Stomach smooth muscle (tissue), 2 donors: ENCODE results near the gene SEMA3G.
A peak's percentile ranks its signal among the peaks of the same experiment; 100 is the strongest.

Experiments used
- H3K27ac ChIP-seq: one replicate; pipeline ENCODE4 v1.7.0; 2013; ENCODE audit warnings: mild to moderate bottlenecking, low read length, inconsistent platforms
- H3K27me3 ChIP-seq, 2 donors: one replicate each; pipeline ENCODE4 v1.7.0; 2013; ENCODE audit warnings: low read length in 2 of 2; ENCODE audit not compliant: insufficient read depth in 2 of 2, control insufficient read depth in 1 of 2
- H3K36me3 ChIP-seq, 2 donors: one replicate each; pipeline ENCODE4 v1.7.0; 2013; ENCODE audit warnings: low read length in 2 of 2; ENCODE audit not compliant: control insufficient read depth in 2 of 2, insufficient read depth in 2 of 2
- H3K4me1 ChIP-seq: one replicate; pipeline ENCODE4 v1.7.0; 2013; ENCODE audit warnings: low read length; ENCODE audit not compliant: control insufficient read depth, insufficient read depth
- H3K4me3 ChIP-seq, 2 donors: one replicate each; pipeline ENCODE4 v1.7.0; 2013; ENCODE audit warnings: low read length in 2 of 2
- H3K9ac ChIP-seq, 2 donors: one replicate each; pipeline ENCODE4 v1.7.0; 2013; ENCODE audit warnings: low read length in 2 of 2, mild to moderate bottlenecking in 1 of 2
- H3K9me3 ChIP-seq, 2 donors: one replicate each; pipeline ENCODE4 v1.7.0; 2013; ENCODE audit warnings: low read length in 2 of 2; ENCODE audit not compliant: control insufficient read depth in 2 of 2
- donor health status: healthy.
- donor health status: Pancreatic carcinoma.

Gene SEMA3G

DNA sequence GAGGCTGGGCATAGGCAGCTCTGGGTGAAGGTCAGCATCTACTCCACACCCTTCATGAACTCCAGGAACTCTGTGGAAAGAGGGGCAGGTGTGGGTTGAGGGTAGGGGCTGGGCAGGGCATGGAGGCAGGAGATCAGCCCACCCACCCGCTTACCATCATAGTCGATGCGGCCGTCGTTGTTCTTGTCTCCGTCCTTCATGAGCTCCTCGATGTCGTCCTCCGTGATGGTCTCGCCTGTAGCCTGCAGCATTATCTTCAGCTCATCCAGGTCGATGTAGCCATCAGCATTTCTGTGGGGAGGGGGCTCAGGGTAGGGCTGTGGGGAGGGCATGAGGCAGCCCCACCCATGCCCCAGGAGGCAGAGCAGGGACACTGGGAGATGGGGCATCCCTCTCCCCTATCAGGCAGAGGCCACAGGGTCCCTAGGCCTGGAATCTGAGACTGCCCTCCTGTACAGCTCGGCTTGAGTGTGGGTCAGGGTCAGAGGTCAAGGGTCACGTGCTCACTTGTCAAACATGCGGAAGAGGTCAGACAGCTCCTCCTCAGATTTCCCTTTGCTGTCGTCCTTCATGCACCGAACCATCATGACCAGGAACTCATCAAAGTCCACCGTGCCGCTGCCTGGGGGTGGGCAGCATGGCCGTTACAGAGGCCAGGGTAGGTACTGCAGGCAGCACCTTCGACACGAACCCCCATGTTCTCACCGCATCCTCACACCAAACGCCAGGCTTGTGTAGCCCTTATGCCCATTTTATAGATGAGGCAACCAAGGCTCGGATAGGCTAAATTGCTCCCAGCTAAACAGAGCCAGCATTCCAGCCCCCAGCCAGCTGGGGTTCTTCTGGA lies 6.6 kb upstream of the SEMA3G start:
- H3K4me1 ChIP-seq = peaks cover 23% of the 10 kb centered on the region
- no peak overlapping the region for H3K9ac ChIP-seq

GRCh38 chr3:52450489-52451236 lies 5.8 kb upstream of the SEMA3G start:
- H3K36me3 ChIP-seq = no peaks in the 10 kb centered on the region
- no peaks in the 10 kb centered on the region for H3K27me3 ChIP-seq
- no peak overlapping the region for H3K9ac ChIP-seq
- no peak overlapping the region for H3K4me3 ChIP-seq
- no peak overlapping the region for H3K27ac ChIP-seq
- H3K4me1 ChIP-seq = peaks cover 17% of the 10 kb centered on the region
- no peaks in the 10 kb centered on the region for H3K9me3 ChIP-seq

More for the DNA sequence above, 6.6 kb upstream of the SEMA3G start:
- no peak overlapping the region for H3K27ac ChIP-seq
- H3K27me3 ChIP-seq = no peaks in the 10 kb centered on the region
- H3K36me3 ChIP-seq = no peaks in the 10 kb centered on the region
- H3K9me3 ChIP-seq = no peaks in the 10 kb centered on the region
- no peak overlapping the region for H3K4me3 ChIP-seq

- H3K36me3 ChIP-seq = no peaks in the 10 kb centered on the region
- H3K27ac ChIP-seq = no peak overlapping the region
- no peaks in the 10 kb centered on the region for H3K9me3 ChIP-seq
- H3K27me3 ChIP-seq = no peaks in the 10 kb centered on the region
- no peak overlapping the region for H3K4me3 ChIP-seq
- H3K4me1 ChIP-seq = peaks cover 10% of the 10 kb centered on the region
- H3K9ac ChIP-seq = no peak overlapping the region
Measured at GRCh38 chr3:52447512-52448355, 2.8 kb upstream of the SEMA3G start.

- H3K9ac ChIP-seq = no peak overlapping the region
- no peaks in the 10 kb centered on the region for H3K9me3 ChIP-seq
- H3K36me3 ChIP-seq = no peaks in the 10 kb centered on the region
- no peaks in the 10 kb centered on the region for H3K27me3 ChIP-seq
- H3K27ac ChIP-seq = no peak overlapping the region
- H3K4me3 ChIP-seq = no peak overlapping the region
- H3K4me1 ChIP-seq = peaks cover 10% of the 10 kb centered on the region
Measured at GRCh38 chr3:52446631-52447511, 2.0 kb upstream of the SEMA3G start.

- Histone ChIP-seq H3K9me3 (no peaks in the 10 kb centered on the region), H3K9ac (no peak overlapping the region), H3K27ac (no peak overlapping the region), H3K36me3 (no peaks in the 10 kb centered on the region), H3K4me3 (no peak overlapping the region), H3K27me3 (no peaks in the 10 kb centered on the region), H3K4me1 (peaks cover 10% of the 10 kb centered on the region)
Measured at GRCh38 chr3:52446042-52446441, 1.1 kb upstream of the SEMA3G start.

- H3K4me1 ChIP-seq = peaks cover 10% of the 10 kb centered on the region
- H3K27me3 ChIP-seq = no peaks in the 10 kb centered on the region
- no peaks in the 10 kb centered on the region for H3K36me3 ChIP-seq
- H3K27ac ChIP-seq = no peak overlapping the region
- H3K4me3 ChIP-seq = peak overlapping the region in 1 of 2 donors; percentile 54
- no peaks in the 10 kb centered on the region for H3K9me3 ChIP-seq
- H3K9ac ChIP-seq = no peak overlapping the region
Measured at GRCh38 chr3:52443791-52444687, 864 bp downstream of the SEMA3G start.

GRCh38 chr3:52443268-52443610 lies 1.7 kb downstream of the SEMA3G start:
- Histone ChIP-seq H3K27ac (no peak overlapping the region), H3K4me3 (peak overlapping the region in 1 of 2 donors; percentile 29)

DNA sequence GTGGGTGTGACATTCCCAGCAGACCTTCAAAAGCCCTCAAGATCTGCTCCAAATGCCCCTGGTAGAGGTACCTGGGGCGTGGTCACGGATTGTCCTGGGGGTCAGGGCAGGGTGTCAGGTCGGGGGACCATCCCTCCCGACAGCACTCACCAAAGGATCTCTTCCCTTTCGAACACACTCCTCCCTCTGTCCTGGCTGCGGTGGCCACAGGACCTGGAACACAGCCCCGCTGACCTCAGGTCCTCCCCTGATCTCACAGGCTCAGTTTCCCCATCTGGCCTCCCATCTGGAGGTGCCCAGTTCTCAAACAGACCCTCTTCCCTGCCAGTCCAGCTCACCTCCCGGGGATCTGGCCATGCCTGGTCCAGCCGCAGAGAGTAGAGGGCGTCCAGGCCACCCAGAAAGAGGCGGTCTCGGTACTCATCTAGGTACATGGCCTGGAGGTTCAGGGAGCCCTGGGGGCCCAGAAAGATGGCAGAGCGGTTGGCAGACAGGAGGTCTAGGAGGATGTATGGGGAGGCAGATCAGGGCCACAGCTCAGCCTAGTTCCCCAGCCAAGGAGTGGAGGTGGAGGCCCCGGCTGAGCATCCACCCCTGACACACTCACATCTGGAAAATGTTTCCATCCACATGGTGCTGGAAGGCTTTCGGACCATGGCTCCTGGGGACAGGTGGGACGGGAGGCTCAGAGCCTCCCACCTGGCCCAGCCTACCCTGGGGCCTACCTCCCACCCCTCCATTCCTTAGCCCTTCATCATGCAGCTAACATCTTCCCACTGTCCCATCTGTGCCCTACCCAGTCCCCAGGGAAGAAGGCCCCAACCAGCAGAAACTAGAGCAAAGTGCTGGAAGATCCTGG lies 2.3 kb downstream of the SEMA3G start:
- H3K27me3 ChIP-seq = no peaks in the 10 kb centered on the region
- no peak overlapping the region for H3K27ac ChIP-seq
- H3K4me1 ChIP-seq = peaks cover 10% of the 10 kb centered on the region
- no peak overlapping the region for H3K9ac ChIP-seq
- no peaks in the 10 kb centered on the region for H3K9me3 ChIP-seq
- H3K4me3 ChIP-seq = no peak overlapping the region
- no peaks in the 10 kb centered on the region for H3K36me3 ChIP-seq

More at GRCh38 chr3:52443268-52443610, 1.7 kb downstream of the SEMA3G start:
- no peaks in the 10 kb centered on the region for H3K9me3 ChIP-seq
- peaks cover 10% of the 10 kb centered on the region for H3K4me1 ChIP-seq
- H3K27me3 ChIP-seq = no peaks in the 10 kb centered on the region
- H3K9ac ChIP-seq = no peak overlapping the region
- H3K36me3 ChIP-seq = no peaks in the 10 kb centered on the region
